DMS 273 treated with DMSO at 0.1 percent for 48 hours (cell line): ENCODE results near the gene FSTL4.

Experiments used
- DNase-seq: peaks from one replicate; lab custom pipeline; 2025; lab: John Stamatoyannopoulos, UW

The FSTL4 gene

DNA sequence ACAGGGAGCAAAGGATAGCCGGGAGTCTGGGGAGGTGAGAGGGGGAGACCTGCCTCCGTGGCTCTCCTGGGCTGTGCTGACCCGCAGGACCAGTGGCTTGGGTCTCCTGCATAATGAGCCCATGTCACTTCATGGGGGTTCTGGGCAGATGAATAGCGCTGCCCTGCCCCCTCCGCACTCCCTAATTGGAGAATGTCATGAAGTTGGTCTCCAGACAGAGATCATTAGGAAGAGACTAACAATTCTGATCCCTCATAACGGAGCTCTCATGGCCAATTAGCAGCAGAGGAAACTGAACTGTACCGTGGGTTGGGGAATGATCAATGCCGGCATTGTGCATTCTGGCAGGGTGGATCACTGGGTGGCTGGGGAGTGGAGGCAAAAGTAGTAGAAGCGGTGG lies 186.1 kb downstream of the FSTL4 start:
- no peak for DNase-seq

DNA sequence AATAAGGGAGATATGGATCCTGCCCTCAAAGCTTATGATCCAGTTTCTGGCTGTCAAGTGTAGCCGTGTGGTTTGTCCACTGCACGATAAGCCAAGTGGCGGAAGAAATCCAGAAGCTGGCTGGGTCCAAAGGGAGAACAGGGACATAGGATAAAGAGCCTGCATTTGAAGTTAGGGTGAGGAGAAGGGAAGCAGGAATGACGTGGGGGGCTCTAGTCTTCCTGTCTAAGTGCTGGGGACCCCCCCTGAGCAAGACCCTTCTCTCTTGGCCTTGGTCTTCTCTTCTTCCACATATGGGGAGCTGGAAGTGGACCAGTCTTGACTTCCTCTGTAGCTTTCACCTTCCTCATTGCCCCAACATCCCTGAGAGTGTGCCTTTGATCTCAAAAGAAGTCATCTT lies 186.6 kb downstream of the FSTL4 start:
- no peak for DNase-seq

DNA sequence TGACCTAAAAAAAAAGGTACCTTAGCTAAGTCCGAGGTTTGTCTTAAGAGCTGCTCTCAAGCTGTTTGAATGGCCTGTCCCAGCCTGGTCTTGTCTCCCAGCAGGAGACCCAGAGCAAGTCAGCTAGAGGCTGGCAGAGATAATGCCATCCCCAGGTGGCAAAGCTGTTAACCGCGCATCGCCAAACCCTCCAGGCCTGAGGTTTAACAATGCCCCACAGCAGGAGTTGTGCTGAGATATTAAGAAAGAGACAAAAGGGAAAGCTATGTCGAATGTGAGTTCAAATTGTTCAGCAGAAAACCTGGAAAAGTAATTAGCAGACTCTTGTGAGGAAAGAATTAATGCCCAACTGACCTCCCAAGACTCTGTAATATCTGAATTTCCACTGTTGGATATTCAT lies 187.1 kb downstream of the FSTL4 start:
- no peak for DNase-seq

DNA sequence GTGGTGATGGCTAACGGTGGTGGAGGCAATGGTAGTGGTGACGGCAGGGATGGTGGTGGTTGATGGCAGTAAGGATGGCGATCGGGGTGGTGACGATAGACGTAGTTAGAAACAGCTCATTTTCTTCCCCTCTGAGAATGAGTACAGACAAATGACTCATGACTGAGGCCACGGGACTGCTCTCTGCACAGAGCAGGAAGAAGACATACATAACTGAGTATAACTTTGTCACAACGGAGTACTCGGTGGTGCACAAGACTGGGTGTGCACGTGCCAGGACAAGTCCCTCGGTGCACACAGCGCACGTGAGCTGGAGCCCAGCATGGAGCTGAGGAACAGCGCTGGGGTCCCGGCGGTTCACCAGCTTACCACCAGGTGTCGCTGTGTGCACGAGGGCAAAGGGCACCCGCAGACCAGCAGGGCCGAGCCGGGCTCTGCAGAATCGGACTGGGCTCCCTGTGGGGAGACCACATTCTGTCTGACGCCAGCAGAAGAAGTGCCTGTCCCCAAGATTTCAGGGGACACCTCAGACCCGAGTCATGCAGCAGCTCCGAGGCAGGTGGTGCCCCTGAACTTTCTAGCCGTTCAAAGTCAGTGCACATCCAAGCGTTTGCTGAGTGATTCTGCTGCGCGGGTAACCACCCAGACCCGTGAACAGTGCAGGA lies 188.6 kb downstream of the FSTL4 start:
- no peak for DNase-seq

DNA sequence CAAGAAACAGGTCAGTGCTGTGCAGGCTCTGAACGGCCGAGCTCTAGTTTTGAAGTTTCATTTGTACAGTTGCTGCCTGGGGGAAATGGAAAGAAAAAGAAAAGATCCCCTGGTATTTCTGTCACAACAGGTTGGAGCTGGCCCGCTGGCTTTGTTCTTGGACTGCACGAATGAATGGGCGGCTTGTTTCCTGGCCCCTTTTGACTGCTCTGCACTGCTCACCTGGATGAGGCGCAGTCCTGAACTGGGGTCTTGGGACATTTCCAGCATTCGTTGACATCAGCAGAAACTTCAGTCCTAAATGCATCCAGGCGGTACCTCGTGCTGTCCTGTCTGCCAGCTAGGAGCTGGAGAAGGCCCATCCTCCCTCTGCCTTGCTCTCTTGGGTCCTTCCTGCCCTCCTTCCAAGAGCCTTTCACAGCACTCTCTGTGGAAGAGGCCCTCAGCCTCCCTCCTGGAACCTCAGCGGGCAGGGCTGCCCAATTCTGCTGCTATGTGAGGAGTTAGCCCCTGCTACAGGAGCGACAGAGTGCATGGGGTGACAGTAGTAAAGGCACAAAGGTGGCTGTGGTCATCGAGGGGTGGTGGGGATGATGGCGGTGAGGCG lies 189.2 kb downstream of the FSTL4 start:
- no peak for DNase-seq

DNA sequence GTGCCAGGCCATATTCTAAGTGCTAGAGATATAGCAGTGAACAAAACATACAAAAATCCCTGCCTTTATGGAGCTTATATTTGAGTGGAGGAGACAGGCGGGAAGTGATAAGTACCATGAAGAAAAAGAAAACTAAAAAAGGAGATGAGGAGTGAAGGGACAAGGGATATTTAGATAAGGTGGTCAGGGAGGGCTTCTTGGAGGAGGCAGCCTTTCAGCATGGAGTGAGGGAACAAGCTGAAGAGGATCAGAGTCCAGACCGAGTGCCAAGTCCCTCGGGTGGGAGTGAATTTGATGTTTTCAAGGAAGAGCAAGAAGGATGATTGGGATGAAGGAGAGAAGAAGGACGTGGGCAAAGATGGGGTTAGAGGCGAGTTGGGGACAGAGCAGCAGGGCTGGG lies 190.5 kb downstream of the FSTL4 start:
- no peak for DNase-seq

DNA sequence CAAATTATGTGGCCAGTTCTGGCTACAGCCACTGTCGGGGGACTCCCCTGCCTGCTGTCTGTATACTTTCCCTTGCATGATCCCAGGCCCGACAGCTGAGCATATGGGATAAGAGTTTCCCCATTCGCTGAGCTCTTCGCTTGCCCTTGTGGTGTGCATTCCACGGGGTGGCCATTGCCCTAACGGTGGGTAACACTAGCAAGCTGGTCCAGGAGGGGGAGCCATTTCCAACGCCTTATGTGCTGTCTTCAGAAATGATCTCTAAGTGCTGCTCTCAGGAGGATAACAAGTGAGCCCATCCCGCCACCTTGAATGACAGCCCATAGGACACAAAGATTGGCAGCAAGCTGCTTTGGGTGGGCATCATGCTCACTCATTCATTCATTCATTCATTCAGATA lies 190.9 kb downstream of the FSTL4 start:
- DNase-seq = no peak

DNA sequence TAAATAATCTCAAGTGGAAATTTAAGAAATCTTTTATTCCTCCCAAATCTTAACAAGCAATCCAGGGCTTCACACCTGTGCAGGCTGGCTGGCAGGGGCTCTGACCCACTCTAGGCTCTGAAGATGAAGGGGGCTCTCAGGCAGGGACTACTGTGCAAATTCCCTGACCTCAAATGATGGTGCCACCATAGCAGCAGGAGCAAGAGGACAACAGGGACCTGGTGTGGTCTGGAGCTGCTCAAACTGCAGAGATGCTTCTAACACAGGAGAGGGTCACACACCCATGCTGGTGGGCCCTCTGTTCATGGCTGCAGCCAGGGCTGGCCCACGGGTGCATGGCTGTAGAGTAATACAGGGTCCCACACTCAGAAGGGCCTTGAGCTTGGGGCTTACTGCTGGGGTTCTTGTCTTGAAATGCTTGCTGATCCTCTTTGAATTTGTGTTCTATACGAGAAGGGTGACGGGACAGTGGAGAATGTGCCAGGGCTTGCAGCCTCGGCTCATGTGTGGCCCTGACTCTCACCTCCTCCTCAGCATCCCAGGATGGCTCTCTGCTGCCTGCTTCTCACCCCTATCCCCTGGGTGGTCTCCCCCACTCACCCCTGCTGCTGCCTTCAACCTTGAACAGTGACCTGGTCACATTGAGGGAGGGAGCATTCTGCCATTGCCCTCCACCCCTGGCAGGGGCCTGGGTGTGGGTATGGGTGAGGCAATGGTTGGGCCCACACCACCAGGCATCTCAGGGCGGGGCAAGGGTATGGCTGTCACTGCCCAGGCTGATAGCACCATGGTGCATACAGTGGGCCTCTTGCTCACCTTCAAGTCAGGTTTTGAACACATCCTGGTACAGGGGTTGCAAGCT lies 191.7 kb downstream of the FSTL4 start:
- no peak for DNase-seq

DNA sequence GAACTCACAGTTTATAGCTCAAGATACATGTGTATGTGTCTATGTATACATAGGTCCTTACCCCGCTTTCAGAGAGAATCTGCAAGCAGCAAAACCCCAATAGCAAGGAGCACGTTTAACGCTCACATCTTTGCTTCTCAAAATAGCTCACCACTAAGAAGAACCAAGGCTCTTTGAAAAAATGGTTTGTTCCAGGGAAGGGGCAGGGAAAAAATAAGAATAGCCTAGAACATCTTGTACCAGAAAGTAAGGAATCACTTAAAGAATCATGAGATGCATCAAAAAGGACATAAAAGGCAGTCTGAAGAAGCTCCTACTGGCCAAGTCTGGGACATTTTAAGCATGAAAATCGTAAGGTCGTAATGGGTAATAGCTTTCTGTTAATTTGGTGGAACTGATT lies 196.4 kb downstream of the FSTL4 start:
- no peak for DNase-seq

DNA sequence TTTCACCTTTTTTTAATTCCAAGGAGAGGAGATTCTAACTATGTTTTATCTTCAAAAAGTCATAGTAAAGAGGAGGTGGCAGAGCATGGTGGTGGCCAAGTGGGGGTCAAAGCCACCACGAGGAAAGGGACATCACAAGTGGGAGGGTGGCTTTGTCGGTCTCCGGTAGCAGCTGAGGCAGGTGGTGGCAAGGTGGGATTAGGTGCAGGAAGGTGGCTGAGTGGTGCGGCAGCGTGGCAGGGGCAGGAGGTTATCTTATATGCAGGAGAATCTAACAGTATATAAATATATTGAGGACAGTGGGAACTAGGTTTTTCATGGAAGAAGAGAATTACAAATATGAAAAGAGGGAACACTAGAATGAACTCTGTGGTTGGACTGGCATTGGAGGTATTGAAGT lies 196.8 kb downstream of the FSTL4 start:
- DNase-seq = no peak

DNA sequence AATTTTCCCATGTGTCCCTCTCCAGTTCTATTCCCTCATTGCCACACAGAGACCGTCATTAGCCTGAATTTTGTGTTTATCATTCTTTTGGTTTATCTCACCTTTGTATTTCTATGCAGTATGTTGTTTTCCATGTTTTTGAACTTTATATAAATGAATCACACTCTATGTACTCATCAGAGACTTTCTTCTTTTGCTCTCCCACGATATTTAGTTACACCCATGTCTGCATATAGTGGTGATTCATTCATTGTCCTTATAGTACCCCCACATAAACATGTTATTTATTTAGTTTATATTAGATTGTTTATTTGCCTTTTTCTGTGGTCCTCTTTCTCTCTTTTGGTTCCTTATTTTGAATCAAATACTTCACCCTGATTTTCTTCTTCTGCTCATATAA lies 199.7 kb downstream of the FSTL4 start:
- no peak for DNase-seq

DNA sequence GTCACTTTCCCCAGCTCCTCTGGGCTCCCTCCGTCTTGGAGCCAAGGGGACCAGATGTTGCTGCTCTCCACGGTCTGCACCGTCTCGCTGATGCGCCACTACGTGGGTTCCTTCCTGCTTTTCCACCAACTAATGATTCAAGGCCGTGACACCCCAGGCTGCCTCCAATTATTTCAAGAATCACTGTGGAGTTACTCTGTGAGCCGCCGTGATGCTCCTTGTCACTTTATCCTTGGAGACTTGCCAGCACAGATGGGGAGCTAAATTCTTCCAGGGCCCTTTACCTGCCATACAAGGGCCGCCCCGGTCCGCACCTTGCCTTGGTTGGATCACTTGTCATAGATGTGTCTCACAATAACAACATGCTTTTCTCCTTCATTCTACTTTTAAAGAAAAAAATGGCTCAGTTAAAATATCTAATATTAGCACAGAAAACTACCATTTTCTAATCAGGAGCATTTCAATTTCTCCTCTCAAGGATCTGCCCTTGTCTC lies 202.0 kb downstream of the FSTL4 start:
- no peak for DNase-seq

DNA sequence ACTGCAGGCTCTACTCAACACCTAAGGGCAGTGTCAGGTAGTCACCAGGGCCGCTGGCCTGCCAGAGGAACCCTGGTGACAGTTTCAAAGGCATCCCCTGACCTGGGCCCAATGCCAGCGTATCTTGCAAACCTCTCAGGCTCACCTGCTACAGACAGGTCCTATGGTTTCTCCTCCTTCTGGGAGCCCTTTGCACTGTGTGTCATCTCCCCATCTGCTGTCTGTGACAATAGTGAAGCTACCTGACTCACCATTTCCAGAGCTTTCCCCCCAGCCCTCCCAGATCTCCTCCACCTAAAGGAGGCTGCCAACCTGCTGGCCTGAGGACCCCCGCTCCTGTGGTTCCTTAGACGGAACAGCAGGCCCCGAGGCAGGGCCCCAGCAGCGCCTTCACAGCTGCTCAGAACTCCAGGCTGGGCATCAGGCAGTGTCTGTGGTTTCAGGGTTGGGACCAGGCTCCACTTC lies 203.1 kb downstream of the FSTL4 start:
- no peak for DNase-seq

DNA sequence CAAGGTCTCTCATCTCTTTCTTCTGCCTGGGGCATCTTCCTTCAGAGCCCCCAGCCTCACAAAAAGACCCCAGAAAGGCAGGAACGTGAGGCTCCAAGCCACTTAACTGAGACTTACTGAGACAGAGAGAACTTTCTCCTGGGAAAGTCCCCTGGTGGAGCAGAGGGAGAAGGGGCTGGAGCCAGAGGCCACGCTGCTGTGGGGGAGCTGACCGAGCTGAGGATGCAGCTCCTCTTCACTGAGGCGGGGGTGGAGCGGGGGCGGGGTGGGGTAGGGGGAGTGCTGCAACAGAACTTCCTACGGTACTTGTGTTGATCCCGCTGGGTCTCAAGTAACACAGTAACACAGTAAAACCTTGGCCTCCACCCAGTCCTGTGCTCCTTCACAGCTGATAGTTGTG lies 204.0 kb downstream of the FSTL4 start:
- DNase-seq = no peak

DNA sequence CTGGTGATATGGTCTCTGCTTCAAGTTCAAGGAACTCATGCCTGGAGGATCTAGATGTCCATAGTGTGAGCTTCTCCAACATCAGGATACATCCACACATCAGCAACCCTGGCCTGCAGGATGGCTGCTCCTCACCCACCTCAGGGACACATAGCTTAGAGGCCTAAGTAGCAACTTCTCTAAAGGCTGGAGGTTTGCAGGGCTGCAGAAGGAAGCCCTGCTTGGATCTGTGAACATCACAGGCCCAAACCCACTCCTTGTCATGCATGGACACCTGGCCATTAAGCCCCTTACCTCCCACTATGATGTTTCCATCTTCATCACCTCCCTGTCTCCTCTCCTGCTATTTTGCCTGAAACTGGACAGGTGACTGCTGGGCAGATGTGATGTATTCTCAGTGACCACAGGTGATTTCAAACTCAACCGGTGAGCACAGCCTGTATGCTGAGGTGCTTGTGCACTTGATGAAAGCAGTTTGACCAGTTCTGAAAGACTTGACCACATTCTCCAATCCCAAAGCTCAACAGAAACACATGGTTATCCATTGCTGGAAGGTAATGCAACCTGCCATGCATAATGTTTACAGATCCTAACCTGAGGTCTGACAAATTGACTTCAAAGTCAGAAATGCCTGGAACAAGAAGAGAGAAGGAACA lies 205.2 kb downstream of the FSTL4 start:
- DNase-seq = no peak

DNA sequence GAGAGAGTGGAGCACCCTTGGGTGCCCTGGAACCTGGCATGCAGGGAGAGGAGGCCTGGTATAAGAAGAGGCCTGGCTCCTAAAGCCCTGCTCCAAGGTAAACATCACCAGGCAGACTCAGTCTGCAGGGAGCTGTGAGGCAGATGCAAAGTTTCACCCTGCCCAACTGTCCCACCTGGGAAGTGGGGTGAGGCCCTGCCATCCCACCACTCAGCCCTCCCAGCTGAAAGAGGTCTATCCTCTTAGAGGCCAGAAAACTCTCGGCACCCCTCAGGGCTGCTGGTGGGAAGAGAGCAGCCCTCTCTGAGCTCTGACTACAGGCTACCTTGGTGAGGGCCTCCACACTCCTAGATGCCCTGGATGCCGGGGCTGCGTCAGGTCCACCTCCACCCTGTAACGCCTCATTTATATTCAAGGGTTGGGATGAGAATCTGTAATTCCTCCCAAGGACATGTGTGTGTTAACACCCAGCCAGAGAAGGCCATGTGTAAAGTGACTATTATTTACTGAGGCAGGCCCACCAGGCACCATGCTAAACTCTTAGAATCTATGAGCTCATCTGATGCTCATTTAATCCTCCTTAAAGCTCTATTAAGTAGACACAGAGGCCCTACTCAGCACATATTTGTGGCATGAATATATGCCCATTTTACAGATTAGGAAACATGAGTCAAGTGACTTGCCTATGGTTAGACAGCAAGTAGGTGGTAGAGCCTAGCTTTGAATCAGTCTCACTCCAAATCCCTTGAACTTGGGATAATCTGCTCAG lies 205.9 kb downstream of the FSTL4 start:
- DNase-seq = no peak

DNA sequence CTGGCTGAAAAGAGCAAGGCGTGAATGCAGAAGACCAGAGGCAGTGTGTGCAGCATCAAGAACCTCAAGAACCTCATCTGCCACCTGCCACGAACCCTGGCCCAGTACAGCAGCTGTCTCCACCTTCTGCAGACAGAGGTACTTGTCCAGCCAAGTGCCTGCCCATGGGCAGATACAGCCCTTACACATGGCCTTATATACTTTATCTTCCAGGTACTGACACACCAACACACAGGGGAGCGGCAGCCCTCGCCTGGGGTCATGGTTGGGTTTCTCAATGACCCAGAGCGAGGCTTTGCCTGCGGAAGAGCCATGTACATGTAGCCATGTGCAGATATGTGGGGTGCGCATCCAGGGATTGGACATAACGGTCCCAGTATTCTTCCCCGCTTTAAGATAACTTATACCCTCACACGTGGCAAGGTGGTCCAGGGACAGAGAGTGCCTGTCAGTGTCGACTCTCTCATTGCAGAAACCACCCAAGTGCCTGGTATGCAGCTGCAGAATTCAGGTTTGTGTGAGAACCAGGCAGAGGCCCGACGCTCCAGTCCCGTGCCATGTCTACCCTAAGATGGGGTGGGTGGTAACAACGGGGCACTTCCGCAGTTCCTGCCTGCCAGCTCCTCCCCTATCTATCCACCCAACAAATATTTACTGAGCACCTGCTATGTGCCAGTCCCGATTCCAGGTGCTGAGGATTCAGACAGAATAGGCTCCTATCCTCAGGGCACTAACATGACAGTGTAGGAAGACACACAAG lies 206.9 kb downstream of the FSTL4 start:
- no peak for DNase-seq

DNA sequence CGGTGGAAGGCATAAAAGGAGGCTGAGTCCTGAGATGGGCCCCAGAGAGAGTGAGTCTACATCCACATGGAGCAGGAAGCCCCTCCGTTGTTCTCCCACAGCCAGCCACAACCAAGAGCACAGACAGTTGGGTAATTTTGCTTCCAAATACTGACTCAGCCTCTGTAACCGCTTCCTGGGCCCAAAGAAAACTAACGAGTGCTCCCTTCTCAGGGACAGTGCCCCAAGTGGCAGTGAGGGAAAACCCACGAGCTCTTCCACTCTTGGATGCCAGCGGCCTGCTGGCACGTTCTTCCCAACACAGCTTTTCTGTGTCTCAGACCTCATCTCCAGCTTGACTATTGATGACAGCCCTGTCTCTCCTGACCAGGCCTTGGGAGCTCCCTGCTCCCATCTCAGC lies 207.6 kb downstream of the FSTL4 start:
- no peak for DNase-seq

DNA sequence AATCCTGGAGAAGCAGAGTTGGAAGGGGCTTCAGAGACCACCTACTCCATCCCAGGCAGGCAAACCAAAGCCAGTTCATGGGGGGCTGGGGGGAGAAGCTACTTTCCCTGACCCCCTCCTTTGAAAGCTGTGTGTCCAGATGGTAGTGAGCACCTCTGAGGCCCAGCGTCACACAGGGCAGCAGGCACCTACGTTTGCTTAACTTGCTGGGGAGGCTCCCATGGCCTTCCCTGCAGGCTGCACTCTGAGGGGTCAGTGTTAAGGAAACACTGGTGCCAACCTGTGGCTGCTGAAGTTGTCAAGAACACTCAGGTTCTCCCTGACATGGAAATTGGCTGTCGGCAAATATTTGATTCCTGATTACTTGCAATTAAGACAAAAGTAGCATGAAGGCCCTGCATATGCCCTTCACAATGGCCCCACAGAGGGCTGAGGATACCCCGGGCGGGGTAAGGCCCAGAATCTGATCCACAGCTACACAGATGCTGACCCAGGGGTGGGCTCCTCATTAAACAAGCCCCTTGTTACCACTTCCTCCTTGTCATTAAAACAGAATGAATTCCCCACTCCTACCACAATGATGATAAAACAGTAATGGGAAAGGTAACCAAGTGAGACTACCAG lies 208.5 kb downstream of the FSTL4 start:
- DNase-seq = no peak

DNA sequence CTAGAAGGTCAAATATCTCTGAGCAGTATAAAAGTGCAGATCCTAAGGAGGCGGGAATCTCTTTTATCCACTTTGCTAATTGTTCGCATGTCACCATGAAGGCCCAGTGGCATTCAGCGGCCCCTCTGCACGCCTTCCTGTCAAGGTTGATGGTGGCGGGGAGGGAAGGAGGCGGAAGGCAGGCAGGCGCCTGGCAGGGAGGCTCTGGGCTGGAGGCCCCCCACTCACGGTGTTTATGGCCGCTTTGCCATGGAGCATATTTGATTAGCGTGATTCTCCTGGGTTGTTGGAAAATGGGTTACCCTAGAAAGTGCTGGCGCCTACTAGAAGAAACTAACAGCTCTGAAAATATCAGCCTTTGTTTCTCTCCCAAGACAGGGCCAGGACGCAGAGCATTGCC lies 209.6 kb downstream of the FSTL4 start:
- DNase-seq = no peak
